GM10266 (cell line): ENCODE measurements around the gene CFL1.
A peak's percentile ranks its signal among the peaks of the same experiment; 100 is the strongest.
"Not testable (repeated sequence)": the region's sequence is repeated elsewhere in the genome, so short reads cannot be mapped to it uniquely, and the experiment has no call there.

ENCODE experiments used
- DNase-seq: peaks from one replicate; pipeline ENCODE4 v3.0.0; 2012; ENCODE audit errors: extremely low spot score
- CTCF ChIP-seq: IDR thresholded peaks from 2 replicates; pipeline ENCODE4 v1.5.1; 2012; ENCODE audit warnings: mild to moderate bottlenecking, low read depth; ENCODE audit not compliant: control insufficient read depth, insufficient read depth; ENCODE audit errors: missing control alignments

The CFL1 gene

GRCh38 chr11:65833297-65834030 lies 24.5 kb downstream of the CFL1 start, which contains the start of gene SNX32:
TSS of gene SNX32 (plus strand) at chr11:65833963. CDS start at chr11:65834066, 103 bp downstream.
- TF ChIP-seq CTCF, result no peak
- DNase-seq, result peak; percentile 98

- not testable (repeated sequence) for DNase-seq
Measured at GRCh38 chr11:65832231-65832630, 25.7 kb downstream of the CFL1 start.

GRCh38 chr11:65829459-65829858 lies 28.5 kb downstream of the CFL1 start:
- DNase-seq, result no peak
- TF ChIP-seq CTCF, result no peak

- TF ChIP-seq CTCF, result no peak
- DNase-seq, result no peak
Measured at GRCh38 chr11:65826984-65827735, 30.8 kb downstream of the CFL1 start.

GRCh38 chr11:65822776-65823528 lies 35.0 kb downstream of the CFL1 start:
- no peak for DNase-seq
- TF ChIP-seq CTCF, result no peak

- DNase-seq, result no peak
- no peak for TF ChIP-seq CTCF
Measured at GRCh38 chr11:65821107-65821506, 36.9 kb downstream of the CFL1 start.

- peak; percentile 96 for DNase-seq
- TF ChIP-seq CTCF, result peak; percentile 100
Measured at GRCh38 chr11:65817835-65818680, 39.9 kb downstream of the CFL1 start.
